Fibroblast of lung (primary cell): ENCODE measurements around the gene TMEM232. TPM values are rescaled to one million over a fixed set of nuclear protein-coding genes. Genes with fewer than 3 reads are reported as not detected.
"Not testable (repeated sequence)": the region's sequence is repeated elsewhere in the genome, so short reads cannot be mapped to it uniquely, and the experiment has no call there.

Source experiments
- DNase-seq, 2 donors: peaks; one replicate each; pipeline versions ENCODE4 v3.0.0 to v3.0.0-alpha.2; 2010; ENCODE audit warnings: low read depth in 2 of 2
- H2AFZ ChIP-seq: 2 replicates; pipeline ENCODE4 v1.5.1; 2012; ENCODE audit warnings: low read length, control low read depth, inconsistent platforms
- H3K27ac ChIP-seq: 2 replicates; pipeline ENCODE4 v1.5.1; 2011; ENCODE audit warnings: low read length, control low read depth; ENCODE audit not compliant: insufficient read depth
- H3K27me3 ChIP-seq: 2 replicates; pipeline ENCODE4 v1.5.1; 2011; ENCODE audit warnings: mild to moderate bottlenecking, low read length; ENCODE audit not compliant: control insufficient read depth, insufficient read depth
- H3K36me3 ChIP-seq: 2 replicates; pipeline ENCODE4 v1.5.1; 2011; ENCODE audit warnings: low read length; ENCODE audit not compliant: control insufficient read depth, insufficient read depth
- H3K4me1 ChIP-seq: 2 replicates; pipeline ENCODE4 v1.5.1; 2011; ENCODE audit warnings: low read length; ENCODE audit not compliant: control insufficient read depth, insufficient read depth; ENCODE audit errors: extremely low read depth
- H3K4me2 ChIP-seq: 2 replicates; pipeline ENCODE4 v1.5.1; 2011; ENCODE audit warnings: low read length, control low read depth; ENCODE audit not compliant: insufficient read depth; ENCODE audit errors: extremely low read depth
- H3K4me3 ChIP-seq, 4 experiments: fragments of 200-600 bp in 1 of 4; sonication (generic) in 1 of 4; replicated peaks in 1 of 4; 2 replicates each; pipeline ENCODE4 v1.5.1; 2011 to 2016; ENCODE audit warnings: low read length in 4 of 4, low read depth in 3 of 4, mild to moderate bottlenecking in 3 of 4, control low read depth in 2 of 4, inconsistent platforms in 1 of 4, mixed read lengths in 1 of 4; ENCODE audit not compliant: insufficient read depth in 1 of 4; ENCODE audit errors: control extremely low read depth in 1 of 4
- H3K79me2 ChIP-seq: 2 replicates; pipeline ENCODE4 v1.5.1; 2012; ENCODE audit warnings: mild to moderate bottlenecking, low read length, inconsistent platforms; ENCODE audit not compliant: control insufficient read depth, insufficient read depth
- H3K9ac ChIP-seq: 2 replicates; pipeline ENCODE4 v1.5.1; 2011; ENCODE audit warnings: mild to moderate bottlenecking, low read length, control low read depth; ENCODE audit not compliant: insufficient read depth
- H3K9me3 ChIP-seq: 2 replicates; pipeline ENCODE4 v1.5.1; 2012; ENCODE audit warnings: low read depth, low read length; ENCODE audit not compliant: control insufficient read depth, insufficient read depth
- H4K20me1 ChIP-seq: 2 replicates; pipeline ENCODE4 v1.5.1; 2011; ENCODE audit warnings: low read length; ENCODE audit not compliant: control insufficient read depth, insufficient read depth; ENCODE audit errors: extremely low read depth
- EZH2 ChIP-seq: IDR thresholded peaks from 2 replicates; pipeline ENCODE4 v1.5.1; 2012; ENCODE audit warnings: low read length, control low read depth, mild to moderate bottlenecking; ENCODE audit errors: missing control alignments
- polyA plus RNA-seq, 2 donors: library from polyadenylated mRNA; depleted of rRNA in 1 of 2; stranded (reverse) in 1 of 2; unstranded in 1 of 2; fragments of >200 nt; gene quantifications; 2 replicates each; pipeline ENCODE4 v1.2.1, GENCODE V29; 2011 to 2012; ENCODE audit warnings: missing spikeins in 1 of 2
- total RNA-seq: library from RNA; depleted of rRNA; stranded (reverse); fragments of >200 nt; gene quantifications from 2 replicates; pipeline ENCODE4 v1.2.1, GENCODE V29; 2014
- TF ChIP-seq, protein P1 (sequence below), 2 donors: IDR thresholded peaks in 1 of 2; conservative IDR thresholded peaks in 1 of 2; 1 replicate in 1 of 2; 2 replicates in 1 of 2; pipeline ENCODE4 v1.5.1; 2011 to 2012; ENCODE audit warnings: low read length in 2 of 2, control low read depth in 1 of 2, inconsistent platforms in 1 of 2, low read depth in 1 of 2, mild to moderate bottlenecking in 1 of 2

The TMEM232 gene
- total and polyA plus RNA-seq, 2 donors (not counting 1 experiment from before 2014, with no cell fraction given) = 2.0 to 5.6 TPM

DNA sequence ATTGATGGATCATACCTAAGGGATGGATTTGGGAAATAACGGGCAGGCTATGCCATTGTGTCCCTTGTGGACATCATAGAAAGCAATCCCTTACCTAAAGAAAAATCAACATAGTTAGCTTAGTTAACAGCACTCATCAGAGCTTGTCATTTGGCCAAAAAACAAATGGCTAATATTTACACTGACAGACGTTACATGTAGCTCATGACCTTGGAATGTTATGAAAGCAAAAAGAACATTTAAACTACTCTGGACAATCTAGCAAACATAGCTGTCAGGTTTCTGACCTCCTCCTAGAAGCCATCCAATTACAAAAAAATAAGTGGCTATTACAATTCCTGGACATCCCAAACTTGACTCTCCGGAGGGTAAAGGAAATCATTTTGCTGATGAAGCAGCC lies 23.8 kb downstream of the TMEM232 start:
- Histone ChIP-seq H3K4me3 (no peak overlapping the region), H3K27ac (no peak overlapping the region), H4K20me1 (no peaks in the 10 kb centered on the region), H3K4me2 (no peak overlapping the region), H3K9ac (no peak overlapping the region), H3K36me3 (no peaks in the 10 kb centered on the region), H3K4me1 (no peaks in the 10 kb centered on the region), H2AFZ (no peak overlapping the region), H3K27me3 (no peaks in the 10 kb centered on the region), H3K9me3 (no peaks in the 10 kb centered on the region), H3K79me2 (no peaks in the 10 kb centered on the region)
- peak in 1 of 2 donors; percentile 11 for DNase-seq
- TF ChIP-seq EZH2 = no peak
- TF ChIP-seq, protein P1, sequence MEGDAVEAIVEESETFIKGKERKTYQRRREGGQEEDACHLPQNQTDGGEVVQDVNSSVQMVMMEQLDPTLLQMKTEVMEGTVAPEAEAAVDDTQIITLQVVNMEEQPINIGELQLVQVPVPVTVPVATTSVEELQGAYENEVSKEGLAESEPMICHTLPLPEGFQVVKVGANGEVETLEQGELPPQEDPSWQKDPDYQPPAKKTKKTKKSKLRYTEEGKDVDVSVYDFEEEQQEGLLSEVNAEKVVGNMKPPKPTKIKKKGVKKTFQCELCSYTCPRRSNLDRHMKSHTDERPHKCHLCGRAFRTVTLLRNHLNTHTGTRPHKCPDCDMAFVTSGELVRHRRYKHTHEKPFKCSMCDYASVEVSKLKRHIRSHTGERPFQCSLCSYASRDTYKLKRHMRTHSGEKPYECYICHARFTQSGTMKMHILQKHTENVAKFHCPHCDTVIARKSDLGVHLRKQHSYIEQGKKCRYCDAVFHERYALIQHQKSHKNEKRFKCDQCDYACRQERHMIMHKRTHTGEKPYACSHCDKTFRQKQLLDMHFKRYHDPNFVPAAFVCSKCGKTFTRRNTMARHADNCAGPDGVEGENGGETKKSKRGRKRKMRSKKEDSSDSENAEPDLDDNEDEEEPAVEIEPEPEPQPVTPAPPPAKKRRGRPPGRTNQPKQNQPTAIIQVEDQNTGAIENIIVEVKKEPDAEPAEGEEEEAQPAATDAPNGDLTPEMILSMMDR (conservative IDR thresholded peaks at IDR 0.05 in 1 of 2, IDR thresholded peaks at IDR 0.05 in 1 of 2; ENCODE audit: low read depth in 1 of 2, low read length in 2 of 2) = no peak

DNA sequence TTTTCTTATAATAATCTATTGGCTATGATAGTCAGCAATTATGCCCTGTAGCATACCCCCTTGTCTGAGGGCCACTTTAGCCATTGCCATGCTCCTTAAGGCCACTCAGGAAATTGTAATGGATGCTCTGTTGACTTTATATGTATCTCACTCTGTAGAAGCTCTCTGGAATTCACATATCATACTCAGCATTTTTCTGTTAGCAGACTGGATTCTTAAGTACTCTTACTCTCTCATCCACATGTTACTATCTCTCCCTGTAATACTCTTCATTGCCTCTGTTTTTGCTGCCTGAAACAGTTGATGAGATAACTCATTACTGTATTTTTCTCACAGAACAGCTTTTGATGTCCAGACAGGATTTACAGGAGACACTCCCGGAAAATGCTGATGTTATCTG lies 24.2 kb downstream of the TMEM232 start:
- Histone ChIP-seq H3K27ac (no peak overlapping the region), H3K4me2 (no peak overlapping the region), H3K4me1 (no peaks in the 10 kb centered on the region), H3K4me3 (no peak overlapping the region), H4K20me1 (no peaks in the 10 kb centered on the region), H3K36me3 (no peaks in the 10 kb centered on the region), H3K9me3 (no peaks in the 10 kb centered on the region), H3K9ac (no peak overlapping the region), H3K27me3 (no peaks in the 10 kb centered on the region), H2AFZ (no peak overlapping the region), H3K79me2 (no peaks in the 10 kb centered on the region)
- no peak for TF ChIP-seq EZH2
- TF ChIP-seq, protein P1 (conservative IDR thresholded peaks at IDR 0.05 in 1 of 2, IDR thresholded peaks at IDR 0.05 in 1 of 2; ENCODE audit: low read depth in 1 of 2, low read length in 2 of 2) = no peak
- DNase-seq = peak in 1 of 2 donors; percentile 6

DNA sequence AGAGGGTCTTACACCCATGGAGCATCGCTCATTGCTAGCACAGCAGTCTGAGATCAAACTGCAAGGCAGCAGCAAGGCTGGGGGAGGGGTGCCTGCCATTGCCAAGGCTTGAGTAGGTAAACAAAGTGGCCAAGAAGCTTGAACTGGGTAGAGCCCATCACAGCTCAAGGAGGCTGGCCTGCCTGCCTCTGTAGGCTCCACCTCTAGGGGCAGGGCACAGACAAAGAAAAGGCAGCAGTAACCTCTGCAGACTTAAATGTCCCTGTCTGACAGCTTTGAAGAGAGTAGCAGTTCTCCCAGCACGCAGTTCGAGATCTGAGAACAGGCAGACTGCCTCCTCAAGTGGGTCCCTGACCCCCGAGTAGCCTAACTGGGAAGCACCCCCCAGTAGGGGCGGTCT lies 33.8 kb downstream of the TMEM232 start:
- not testable (repeated sequence) for H3K4me2 ChIP-seq, DNase-seq, H3K79me2 ChIP-seq, H3K9me3 ChIP-seq, H3K36me3 ChIP-seq, H3K9ac ChIP-seq, H3K4me1 ChIP-seq, H2AFZ ChIP-seq, H4K20me1 ChIP-seq, H3K27me3 ChIP-seq, H3K4me3 ChIP-seq, H3K27ac ChIP-seq

DNA sequence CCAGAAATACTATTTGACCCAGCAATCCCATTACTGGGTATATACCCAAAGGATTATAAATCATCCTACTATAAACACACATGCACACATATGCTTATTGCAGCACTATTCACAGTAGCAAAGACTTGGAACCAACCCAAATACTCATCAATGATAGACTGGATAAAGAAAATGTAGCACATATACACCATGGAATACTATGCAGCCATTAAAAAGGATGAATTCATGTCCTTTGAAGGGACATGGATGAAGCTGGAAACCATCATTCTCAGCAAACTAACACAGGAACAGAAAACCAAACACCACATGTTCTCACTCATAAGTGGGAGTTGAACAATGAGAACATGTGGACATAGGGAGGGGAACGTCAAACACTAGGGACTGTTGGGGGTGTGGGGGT lies 35.9 kb downstream of the TMEM232 start:
- H3K4me1 ChIP-seq = not testable (repeated sequence)

More for the DNA sequence above, 35.9 kb downstream of the TMEM232 start:
- not testable (repeated sequence) for H3K4me2 ChIP-seq, H3K27ac ChIP-seq, H3K4me3 ChIP-seq, H3K9me3 ChIP-seq, H2AFZ ChIP-seq, H4K20me1 ChIP-seq, DNase-seq, H3K79me2 ChIP-seq, H3K36me3 ChIP-seq, H3K9ac ChIP-seq, H3K27me3 ChIP-seq
